HG03432 (cell line): Measurements from ENCODE around the gene RPL10A.

Experiments
- ATAC-seq: cut with Tn5 transposase; IDR thresholded peaks from one replicate; pipeline ENCODE4 v1.9.1; 2021; ENCODE audit warnings: mild to moderate bottlenecking, moderate library complexity; ENCODE audit not compliant: unreplicated experiment

The RPL10A gene

GRCh38 chr6:35448191-35448590, 20.0 kb upstream of the RPL10A start:
- ATAC-seq: no peak

GRCh38 chr6:35449287-35449881, 18.8 kb upstream of the RPL10A start:
- no peak for ATAC-seq

GRCh38 chr6:35451354-35452182, 16.6 kb upstream of the RPL10A start:
- no peak for ATAC-seq

- peak; percentile 94 for ATAC-seq
Observed at GRCh38 chr6:35452183-35453090, 15.8 kb upstream of the RPL10A start, which contains the start of gene FANCE. TSS of gene FANCE (plus strand) at chr6:35452338. CDS start at chr6:35452546, 208 bp downstream.

- no peak for ATAC-seq
Observed at GRCh38 chr6:35453236-35453635, 15.0 kb upstream of the RPL10A start.

GRCh38 chr6:35454391-35455110, 13.7 kb upstream of the RPL10A start:
- ATAC-seq: no peak

GRCh38 chr6:35457907-35458306, 10.3 kb upstream of the RPL10A start:
- ATAC-seq: no peak

GRCh38 chr6:35461270-35461669, 6.9 kb upstream of the RPL10A start:
- ATAC-seq: no peak

GRCh38 chr6:35463292-35463691, 4.9 kb upstream of the RPL10A start:
- ATAC-seq: no peak

GRCh38 chr6:35465646-35466045, 2.6 kb upstream of the RPL10A start:
- no peak for ATAC-seq

- ATAC-seq: no peak
Observed at GRCh38 chr6:35468980-35469750, 964 bp downstream of the RPL10A start.

GRCh38 chr6:35469751-35470662, 1.8 kb downstream of the RPL10A start:
- no peak for ATAC-seq

GRCh38 chr6:35470663-35471120, 2.5 kb downstream of the RPL10A start:
- no peak for ATAC-seq

- ATAC-seq: no peak
Observed at GRCh38 chr6:35471836-35472345, 3.7 kb downstream of the RPL10A start.

GRCh38 chr6:35473075-35473849, 5.1 kb downstream of the RPL10A start:
- ATAC-seq: no peak

- no peak for ATAC-seq
Observed at GRCh38 chr6:35473850-35474130, 5.6 kb downstream of the RPL10A start.

- ATAC-seq: no peak
Observed at GRCh38 chr6:35474131-35474941, 6.1 kb downstream of the RPL10A start.
